ENCODE measurements around the gene BRCA1.
"Not testable (repeated sequence)": the region's sequence is repeated elsewhere in the genome, so short reads cannot be mapped to it uniquely, and the experiment has no call there.

- not testable (repeated sequence) for TF ChIP-seq CTCF, POLR2A (IDR thresholded peaks at IDR 0.05)
These were observed 11.4 kb upstream of the BRCA1 start for GRCh38 chr17:43136574-43136973.

All from uterus (tissue), 2 donors.